Dendritic cell treated with granulocyte-macrophage colony-stimulating factor and Interleukin-4, amounts not matched to agents 40 ng/mL and 50 ng/mL, for 4 days (primary cell): ENCODE data around the gene TBC1D2.

Experiments
- H3K27ac Mint-ChIP-seq: one replicate; pipeline ENCODE4 v1.8.0; 2022; ENCODE audit warnings: mild to moderate bottlenecking, mixed read lengths
- H3K27me3 Mint-ChIP-seq: one replicate; pipeline ENCODE4 v1.8.0; 2022; ENCODE audit warnings: mild to moderate bottlenecking, mixed read lengths
- H3K36me3 Mint-ChIP-seq: one replicate; pipeline ENCODE4 v1.8.0; 2022; ENCODE audit warnings: low read depth, mixed read lengths
- H3K4me1 Mint-ChIP-seq: one replicate; pipeline ENCODE4 v1.8.0; 2022; ENCODE audit warnings: low read depth, mixed read lengths
- H3K4me3 Mint-ChIP-seq: one replicate; pipeline ENCODE4 v1.8.0; 2022; ENCODE audit warnings: mild to moderate bottlenecking, moderate library complexity, mixed read lengths
- H3K9me3 Mint-ChIP-seq: one replicate; pipeline ENCODE4 v1.8.0; 2022; ENCODE audit warnings: mixed read lengths
- intact Hi-C: fragments of 100-400 bp; cut with micrococcal nuclease; formaldehyde crosslinking; loops from one replicate; pipeline ENCODE4 v1.15.0; 2022

The TBC1D2 gene

DNA sequence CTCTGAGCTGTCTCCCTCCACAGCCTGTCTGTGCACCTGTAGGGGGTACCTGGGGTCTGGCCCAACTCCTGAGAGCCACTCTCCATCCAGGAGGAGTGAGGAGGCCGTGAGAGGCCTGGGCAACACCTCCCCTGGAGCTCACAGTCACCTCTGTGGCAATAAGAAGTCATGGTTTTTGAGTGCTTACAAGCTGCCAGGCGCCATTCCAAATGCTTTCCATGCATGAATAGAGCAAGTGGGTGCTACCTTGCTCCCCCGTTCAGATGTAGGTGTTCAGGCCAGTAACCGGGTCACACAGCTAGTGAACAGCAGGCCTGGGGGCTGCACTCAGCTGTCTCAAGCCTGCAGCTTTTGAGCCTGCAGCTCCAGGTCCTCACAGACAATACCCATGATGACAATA lies 93.6 kb downstream of the TBC1D2 start:
- intact Hi-C loops: no loop called here

DNA sequence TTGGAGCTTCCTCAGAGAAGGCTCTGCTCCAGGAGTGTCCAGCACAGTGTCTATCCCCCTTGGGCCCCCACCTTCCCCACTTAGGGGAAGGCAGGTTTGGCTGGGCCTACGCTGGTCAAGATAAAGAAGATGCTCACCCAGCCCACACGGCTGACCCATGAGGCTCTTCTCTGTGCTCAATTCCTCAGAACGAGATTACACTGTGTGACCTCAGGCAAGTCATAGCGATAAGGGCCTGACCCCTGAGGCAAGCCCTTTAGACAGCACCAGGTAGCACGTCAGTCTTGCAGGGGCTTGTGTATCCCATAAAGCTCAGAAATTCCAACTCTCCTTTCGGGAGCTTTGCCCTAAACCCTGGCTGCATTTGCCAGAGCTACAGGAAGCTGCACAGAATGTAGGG lies 95.7 kb downstream of the TBC1D2 start:
- intact Hi-C loops: loop anchor here (10.0 kb wide), 1 partner anchor 75 kb away; no protein-coding TSS in a partner anchor
- Mint-ChIP-seq H3K9me3 (no peaks in the 10 kb centered on the region), H3K36me3 (peaks cover 18% of the 10 kb centered on the region), H3K4me1 (peaks cover 14% of the 10 kb centered on the region), H3K4me3 (no peak overlapping the region), H3K27me3 (no peaks in the 10 kb centered on the region), H3K27ac (no peak overlapping the region)

More for the DNA sequence above, 93.6 kb downstream of the TBC1D2 start:
- Mint-ChIP-seq H3K27ac (no peak overlapping the region), H3K27me3 (no peaks in the 10 kb centered on the region), H3K36me3 (peaks cover 12% of the 10 kb centered on the region), H3K4me1 (peaks cover 21% of the 10 kb centered on the region), H3K9me3 (no peaks in the 10 kb centered on the region), H3K4me3 (no peak overlapping the region)

- Mint-ChIP-seq H3K9me3 (no peaks in the 10 kb centered on the region), H3K4me1 (peaks cover 12% of the 10 kb centered on the region), H3K36me3 (peaks cover 18% of the 10 kb centered on the region), H3K4me3 (no peak overlapping the region), H3K27me3 (no peaks in the 10 kb centered on the region), H3K27ac (no peak overlapping the region)
- intact Hi-C loops: loop anchor here (10.0 kb wide), 1 partner anchor 74 kb away; no protein-coding TSS in a partner anchor
These were observed 96.1 kb downstream of the TBC1D2 start for GRCh38 chr9:98159301-98159700.

DNA sequence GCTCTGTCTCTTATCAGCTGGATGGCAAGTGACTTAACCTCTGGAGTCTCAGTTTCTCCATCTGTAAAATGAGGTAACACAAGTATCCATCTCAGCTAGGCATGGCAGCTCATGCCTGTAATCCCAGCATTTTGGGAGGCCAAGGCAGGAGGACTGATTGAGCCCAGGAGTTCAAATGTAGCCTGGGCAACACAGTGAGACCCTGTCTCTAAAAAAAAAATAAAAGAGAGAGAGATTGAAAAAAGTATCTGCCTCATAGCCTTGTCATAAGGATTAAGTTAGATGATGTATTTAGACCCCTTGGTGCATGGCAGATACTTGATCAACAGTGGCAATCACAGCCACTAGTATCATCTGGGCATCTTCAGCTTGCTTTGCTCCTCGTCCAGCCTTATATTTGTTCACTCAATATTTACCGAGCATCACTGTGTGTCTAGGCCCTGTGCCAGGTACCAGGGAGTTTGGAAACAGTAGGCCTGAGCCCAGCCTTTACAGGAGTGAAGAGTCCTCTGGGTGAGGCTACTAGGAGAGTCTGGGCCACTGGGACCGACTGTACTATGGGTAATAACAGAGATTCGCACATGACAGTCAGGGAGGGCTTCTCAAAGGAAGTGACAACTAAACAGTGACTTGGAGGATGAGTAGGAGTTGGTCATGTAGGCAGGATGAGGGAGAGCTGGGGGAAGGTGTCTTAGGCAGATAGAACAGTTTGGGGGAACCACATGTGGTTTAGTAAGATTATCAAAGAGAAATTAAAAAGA lies 97.2 kb downstream of the TBC1D2 start:
- intact Hi-C loops: loop anchor here (10.0 kb wide), 1 partner anchor 73 kb away; no protein-coding TSS in a partner anchor
- H3K27me3 Mint-ChIP-seq: no peaks in the 10 kb centered on the region
- peaks cover 18% of the 10 kb centered on the region for H3K36me3 Mint-ChIP-seq
- H3K4me1 Mint-ChIP-seq: peaks cover 12% of the 10 kb centered on the region
- H3K9me3 Mint-ChIP-seq: no peaks in the 10 kb centered on the region
- H3K27ac Mint-ChIP-seq: no peak overlapping the region
- no peak overlapping the region for H3K4me3 Mint-ChIP-seq

DNA sequence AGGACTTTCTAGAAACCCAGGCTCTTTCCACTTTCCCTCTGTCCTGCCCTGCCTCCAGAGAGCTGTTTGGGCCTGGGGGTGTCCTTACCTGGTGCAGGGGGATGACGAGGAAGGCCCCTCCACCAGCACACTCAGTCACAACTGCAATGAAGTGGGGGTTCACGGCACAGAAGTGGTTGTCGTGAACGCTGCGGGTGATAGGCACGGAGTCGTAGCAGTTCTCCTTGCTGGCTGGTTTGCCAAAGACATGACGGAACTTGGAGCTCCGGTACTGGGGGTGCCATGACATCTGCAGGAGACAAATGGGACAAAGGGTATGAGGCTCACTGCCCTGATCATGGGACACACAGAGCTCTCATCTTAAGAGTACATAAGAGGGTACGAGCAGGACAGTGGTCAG lies 98.1 kb downstream of the TBC1D2 start:
- peaks cover 18% of the 10 kb centered on the region for H3K36me3 Mint-ChIP-seq
- no peaks in the 10 kb centered on the region for H3K9me3 Mint-ChIP-seq
- no peaks in the 10 kb centered on the region for H3K27me3 Mint-ChIP-seq
- peaks cover 12% of the 10 kb centered on the region for H3K4me1 Mint-ChIP-seq
- intact Hi-C loops: loop anchor here (10.0 kb wide), 1 partner anchor 73 kb away; no protein-coding TSS in a partner anchor
- no peak overlapping the region for H3K27ac Mint-ChIP-seq
- no peak overlapping the region for H3K4me3 Mint-ChIP-seq

DNA sequence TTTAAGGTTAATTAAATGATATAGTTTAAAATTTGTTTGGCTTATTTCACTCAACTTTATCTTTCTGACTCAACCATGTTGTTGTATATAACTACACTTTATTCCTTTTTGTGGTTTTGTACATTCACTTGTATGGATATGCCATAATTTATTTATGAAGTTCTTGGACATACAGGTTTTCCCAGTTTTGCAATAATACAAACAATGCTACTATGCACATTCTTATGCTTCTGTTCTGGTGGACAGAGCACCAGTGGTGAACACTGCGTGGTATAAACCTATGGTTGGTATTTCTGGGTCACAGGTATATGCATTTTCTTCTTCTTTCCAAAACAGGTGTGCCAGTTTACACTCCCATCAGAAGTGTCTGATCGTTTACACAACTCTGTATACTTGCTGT lies 100.8 kb downstream of the TBC1D2 start:
- peaks cover 12% of the 10 kb centered on the region for H3K36me3 Mint-ChIP-seq
- H3K4me1 Mint-ChIP-seq: peaks cover 30% of the 10 kb centered on the region
- no peak overlapping the region for H3K27ac Mint-ChIP-seq
- no peaks in the 10 kb centered on the region for H3K27me3 Mint-ChIP-seq
- H3K9me3 Mint-ChIP-seq: no peaks in the 10 kb centered on the region
- intact Hi-C loops: loop anchor here (10.0 kb wide), 1 partner anchor 70 kb away; no protein-coding TSS in a partner anchor
- no peak overlapping the region for H3K4me3 Mint-ChIP-seq

GRCh38 chr9:98152526-98152925 lies 102.9 kb downstream of the TBC1D2 start:
- Mint-ChIP-seq H3K27me3 (no peaks in the 10 kb centered on the region), H3K4me3 (no peak overlapping the region), H3K4me1 (peaks cover 19% of the 10 kb centered on the region), H3K27ac (no peak overlapping the region), H3K9me3 (no peaks in the 10 kb centered on the region), H3K36me3 (peaks cover 12% of the 10 kb centered on the region)
- intact Hi-C loops: loop anchor here (10.0 kb wide), 1 partner anchor 68 kb away; no protein-coding TSS in a partner anchor

GRCh38 chr9:98150721-98151120 lies 104.7 kb downstream of the TBC1D2 start:
- H3K36me3 Mint-ChIP-seq: peaks cover 3% of the 10 kb centered on the region
- no peaks in the 10 kb centered on the region for H3K27me3 Mint-ChIP-seq
- H3K9me3 Mint-ChIP-seq: no peaks in the 10 kb centered on the region
- intact Hi-C loops: loop anchor here (10.0 kb wide), 1 partner anchor 66 kb away; no protein-coding TSS in a partner anchor
- H3K27ac Mint-ChIP-seq: peak overlapping the region; percentile 61
- H3K4me1 Mint-ChIP-seq: peaks cover 30% of the 10 kb centered on the region
- no peak overlapping the region for H3K4me3 Mint-ChIP-seq

DNA sequence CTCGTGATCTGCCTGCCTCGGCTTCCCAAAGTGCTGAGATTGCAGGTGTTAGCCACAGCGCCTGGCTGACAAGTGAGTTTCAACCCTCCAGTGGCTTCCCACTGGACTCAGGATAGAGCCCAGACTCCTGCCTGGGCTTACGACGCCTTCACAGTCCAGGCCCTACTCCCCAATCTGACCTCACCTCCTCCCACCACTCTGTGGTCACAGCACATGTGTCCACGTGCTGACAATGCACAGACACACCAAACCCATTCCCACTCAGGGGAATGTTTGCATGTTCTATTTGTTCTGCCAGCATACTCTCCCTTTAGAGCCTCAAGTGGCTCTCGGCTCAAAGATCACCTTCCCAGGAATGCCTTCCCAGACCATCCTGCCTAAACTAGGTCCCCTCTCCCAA lies 105.3 kb downstream of the TBC1D2 start:
- H3K4me1 Mint-ChIP-seq: peaks cover 35% of the 10 kb centered on the region
- H3K4me3 Mint-ChIP-seq: no peak overlapping the region
- intact Hi-C loops: loop anchor here (10.0 kb wide), 1 partner anchor 65 kb away; no protein-coding TSS in a partner anchor
- H3K27ac Mint-ChIP-seq: peak overlapping the region; percentile 61
- no peaks in the 10 kb centered on the region for H3K9me3 Mint-ChIP-seq
- H3K27me3 Mint-ChIP-seq: no peaks in the 10 kb centered on the region
- no peaks in the 10 kb centered on the region for H3K36me3 Mint-ChIP-seq

DNA sequence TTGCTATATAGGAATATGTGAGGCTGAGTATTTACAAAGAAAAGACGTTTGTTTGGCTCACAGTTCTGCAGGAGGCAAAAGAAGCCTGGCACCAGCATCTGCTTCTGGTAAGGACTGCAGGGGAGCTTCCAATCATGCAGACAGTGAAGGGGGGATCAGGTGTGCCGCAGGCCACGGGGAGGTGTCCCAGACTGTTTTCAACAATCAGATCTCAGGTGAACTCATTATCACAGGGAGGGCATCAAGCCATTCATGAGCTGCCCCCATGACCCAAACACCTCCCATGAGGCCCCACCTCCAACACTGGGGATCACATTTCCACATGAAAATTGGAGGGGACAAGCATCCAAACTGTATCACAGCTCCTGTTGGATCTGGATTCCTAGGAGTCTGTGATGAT lies 106.0 kb downstream of the TBC1D2 start:
- no peaks in the 10 kb centered on the region for H3K27me3 Mint-ChIP-seq
- H3K4me1 Mint-ChIP-seq: peaks cover 42% of the 10 kb centered on the region
- no peak overlapping the region for H3K4me3 Mint-ChIP-seq
- H3K27ac Mint-ChIP-seq: no peak overlapping the region
- H3K36me3 Mint-ChIP-seq: peaks cover 4% of the 10 kb centered on the region
- no peaks in the 10 kb centered on the region for H3K9me3 Mint-ChIP-seq
- intact Hi-C loops: no loop called here
